Skeletal muscle cell (primary cell): ENCODE results near the gene ODAD2.
"Not testable (repeated sequence)": the region's sequence is repeated elsewhere in the genome, so short reads cannot be mapped to it uniquely, and the experiment has no call there.

ENCODE experiments used
- DNase-seq: peaks from one replicate; pipeline ENCODE4 v3.0.0-alpha.2; 2010; ENCODE audit warnings: low read depth
- H3K4me3 ChIP-seq: 2 replicates; pipeline ENCODE4 v1.5.1; 2011; ENCODE audit warnings: low read depth, mild to moderate bottlenecking, control low read depth, low read length, moderate library complexity

ODAD2 gene

DNA sequence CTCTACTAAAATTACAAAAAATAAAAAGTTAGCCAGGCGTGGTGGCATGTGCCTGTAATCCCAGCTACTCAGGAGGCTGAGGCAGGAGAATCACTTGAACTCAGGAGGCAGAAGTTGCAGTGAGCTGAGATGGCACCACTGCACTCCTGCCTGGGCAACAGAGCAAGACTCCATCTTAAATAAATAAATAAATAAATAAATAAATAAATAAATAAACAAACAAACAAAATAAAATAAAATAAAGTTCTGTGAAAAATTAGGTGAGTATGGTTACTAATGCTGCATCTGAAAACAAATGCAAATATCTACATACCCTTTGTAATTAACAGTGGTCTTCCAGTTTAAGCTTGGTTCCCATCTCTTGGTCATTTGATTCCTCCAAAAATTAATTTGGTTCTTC is 28.1 kb downstream of the ODAD2 start:
- not testable (repeated sequence) for DNase-seq, H3K4me3 ChIP-seq

GRCh38 chr10:27969931-27970330 is 28.9 kb downstream of the ODAD2 start:
- not testable (repeated sequence) for DNase-seq, H3K4me3 ChIP-seq

- DNase-seq = no peak
- H3K4me3 ChIP-seq = no peak overlapping the region
These were observed 39.7 kb downstream of the ODAD2 start for GRCh38 chr10:27959093-27959715.

DNA sequence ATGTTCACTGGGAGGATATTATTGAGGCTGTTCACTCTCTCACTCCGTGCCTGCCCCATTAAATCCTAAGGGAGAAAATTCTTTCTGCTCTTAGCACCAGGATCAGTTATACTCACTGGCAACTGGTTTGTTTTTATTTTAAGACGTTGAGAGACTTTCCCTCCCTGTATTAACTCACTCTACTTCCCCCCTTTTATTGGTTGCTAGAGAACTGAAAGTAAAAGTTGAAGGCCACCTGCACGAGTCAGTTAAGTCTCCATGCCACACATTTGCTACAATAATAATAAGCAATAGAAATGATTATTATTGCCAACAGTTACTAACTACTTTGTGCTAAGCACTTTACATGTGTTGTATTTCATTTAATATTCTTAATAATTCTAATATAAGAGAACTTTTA is 40.5 kb downstream of the ODAD2 start:
- not testable (repeated sequence) for DNase-seq, H3K4me3 ChIP-seq

- no peak overlapping the region for H3K4me3 ChIP-seq
- DNase-seq = no peak
These were observed 48.7 kb downstream of the ODAD2 start for GRCh38 chr10:27950242-27950564.

DNA sequence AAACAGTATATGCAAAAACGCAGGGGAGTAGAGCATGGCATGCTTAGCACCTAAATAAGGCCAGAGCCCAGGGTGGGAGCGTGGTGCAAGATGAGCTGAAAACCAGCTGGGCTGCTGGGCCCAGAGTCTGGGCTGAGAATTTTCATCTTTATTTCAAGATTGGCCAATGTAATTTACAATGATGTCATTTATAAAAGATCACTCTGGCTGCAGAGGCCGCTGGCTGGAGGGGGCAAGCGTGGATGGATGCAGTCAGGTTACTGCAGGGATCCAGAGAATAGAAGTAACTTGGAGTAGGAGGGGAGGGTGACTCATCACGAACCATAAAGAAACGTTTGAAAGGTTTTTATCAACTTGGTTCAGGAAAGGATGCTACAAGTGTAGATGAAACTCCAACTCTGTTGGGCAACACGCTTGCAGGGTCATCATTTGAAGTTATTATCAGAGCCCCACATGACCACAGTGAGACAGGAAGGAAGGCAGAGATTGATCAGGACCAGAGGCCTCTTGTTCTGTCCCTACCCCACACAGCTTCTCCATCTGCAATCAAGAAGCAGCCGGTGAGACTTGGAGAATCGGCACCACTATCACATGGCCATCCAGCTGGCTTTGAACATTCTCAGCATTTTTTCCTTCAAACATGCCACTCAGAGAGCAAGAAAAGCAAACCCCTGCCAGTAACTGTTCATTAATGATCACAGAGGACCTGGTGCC is 49.2 kb downstream of the ODAD2 start:
- no peak for DNase-seq
- H3K4me3 ChIP-seq = no peak overlapping the region

GRCh38 chr10:27948186-27948585 is 50.7 kb downstream of the ODAD2 start:
- H3K4me3 ChIP-seq = no peak overlapping the region
- DNase-seq = no peak

DNA sequence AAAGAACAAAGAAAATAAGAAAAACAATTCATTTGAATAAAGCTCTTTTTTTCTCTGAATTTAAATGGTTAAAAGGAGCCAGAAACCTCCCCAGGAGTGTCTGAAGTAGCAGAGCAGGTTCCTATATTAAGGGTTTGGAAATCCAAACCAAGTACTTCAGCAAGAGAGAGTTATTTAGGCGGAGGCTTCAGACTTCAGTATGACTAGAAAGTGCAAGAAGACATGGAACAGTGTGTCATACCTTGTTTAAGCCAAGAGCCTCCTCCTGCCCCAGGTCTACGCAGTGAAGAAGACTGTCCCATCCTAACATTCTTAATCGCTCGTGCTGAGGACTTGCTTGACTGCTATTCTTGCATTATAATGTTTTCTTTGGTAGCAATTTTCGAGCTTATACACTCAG is 51.3 kb downstream of the ODAD2 start:
- no peak overlapping the region for H3K4me3 ChIP-seq

DNA sequence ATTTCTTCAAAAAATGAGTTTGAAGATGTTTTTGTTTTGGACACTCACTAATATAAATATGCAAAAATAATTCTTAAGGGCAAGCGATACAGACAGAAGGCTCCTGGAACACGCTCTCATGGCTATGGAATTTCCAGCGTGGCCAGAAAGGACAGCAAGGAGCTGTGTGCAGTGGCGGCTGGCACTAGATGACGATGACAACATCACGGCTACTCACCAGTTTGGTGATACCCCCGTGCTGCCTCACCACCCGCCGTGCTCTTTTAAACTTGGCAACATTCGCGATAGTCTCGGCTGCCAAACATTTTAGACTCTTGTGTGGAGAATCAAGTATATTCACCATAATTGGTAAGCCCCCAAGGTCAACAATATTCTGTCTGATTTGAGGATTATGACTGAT is 54.9 kb downstream of the ODAD2 start:
- no peak for DNase-seq
- no peak overlapping the region for H3K4me3 ChIP-seq

More for the DNA sequence above, 51.3 kb downstream of the ODAD2 start:
- no peak for DNase-seq

- no peak for DNase-seq
- no peak overlapping the region for H3K4me3 ChIP-seq
These were observed 84.0 kb downstream of the ODAD2 start for GRCh38 chr10:27914888-27915287.

DNA sequence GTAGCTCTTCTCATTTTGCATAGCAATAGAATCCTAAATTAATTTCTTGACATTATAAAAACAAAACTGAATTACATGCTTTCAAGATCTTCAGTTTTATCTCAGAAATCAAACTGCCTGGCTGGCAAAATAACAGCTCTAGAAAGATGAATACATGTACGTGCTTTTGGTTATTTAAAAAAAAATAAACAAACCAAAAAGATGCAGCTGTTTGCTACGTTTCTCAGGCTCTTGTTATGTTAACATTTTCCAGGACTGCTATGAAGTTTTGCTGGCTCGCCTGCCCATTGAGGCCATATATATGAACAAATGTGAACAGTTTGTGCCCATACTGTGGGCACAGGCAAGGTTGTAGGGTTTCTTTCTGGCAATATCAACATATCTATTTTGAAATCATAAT is 86.6 kb downstream of the ODAD2 start:
- DNase-seq = no peak
- H3K4me3 ChIP-seq = no peak overlapping the region

GRCh38 chr10:27911539-27911938 is 87.3 kb downstream of the ODAD2 start:
- no peak overlapping the region for H3K4me3 ChIP-seq
- no peak for DNase-seq

DNA sequence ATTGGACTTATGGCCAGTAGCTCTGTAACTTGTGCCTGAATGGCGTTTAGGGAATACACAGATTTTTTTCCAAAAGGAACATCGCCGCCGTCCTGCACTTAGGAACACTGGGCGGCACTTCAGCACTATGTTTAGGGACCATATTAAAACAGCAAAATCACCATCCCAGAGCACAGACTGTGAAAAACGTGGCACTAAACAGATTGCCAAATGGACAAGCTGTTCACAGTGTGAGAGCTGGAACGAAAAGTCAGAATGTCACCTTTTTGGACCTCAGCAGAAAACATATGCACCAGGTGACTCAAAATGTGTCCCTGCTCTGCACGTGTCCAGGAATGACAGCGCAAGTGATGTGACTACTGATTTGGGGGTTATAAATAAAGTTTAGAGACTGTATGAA is 87.9 kb downstream of the ODAD2 start:
- no peak overlapping the region for H3K4me3 ChIP-seq
- no peak for DNase-seq

GRCh38 chr10:27908231-27908630 is 90.6 kb downstream of the ODAD2 start:
- no peak for DNase-seq
- no peak overlapping the region for H3K4me3 ChIP-seq

GRCh38 chr10:27899485-27899884 is 99.4 kb downstream of the ODAD2 start:
- not testable (repeated sequence) for DNase-seq, H3K4me3 ChIP-seq

DNA sequence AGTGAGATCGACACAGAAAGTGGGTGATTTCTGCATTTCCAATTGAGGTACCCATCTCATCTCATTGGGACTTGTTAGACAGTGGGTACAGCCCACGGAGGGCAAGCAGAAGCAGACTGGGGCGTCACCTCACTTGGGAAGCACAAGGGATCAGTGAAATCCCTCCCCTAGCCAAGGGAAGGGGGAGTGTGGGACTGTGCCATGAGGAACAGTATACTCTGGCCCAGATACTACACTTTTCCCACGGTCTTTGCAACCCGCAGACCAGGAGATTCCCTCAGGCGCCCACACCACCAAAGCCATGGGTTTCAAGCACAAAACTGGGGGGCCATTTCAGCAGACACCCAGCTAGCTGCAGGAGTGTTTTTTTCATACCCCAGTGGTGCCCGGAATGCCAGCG is 99.8 kb downstream of the ODAD2 start:
- no peak overlapping the region for H3K4me3 ChIP-seq
- DNase-seq = no peak

- no peak overlapping the region for H3K4me3 ChIP-seq
- DNase-seq = no peak
These were observed 105.4 kb downstream of the ODAD2 start for GRCh38 chr10:27893358-27893954.

GRCh38 chr10:27890971-27891370 is 107.9 kb downstream of the ODAD2 start:
- DNase-seq = no peak

GRCh38 chr10:27889518-27889917 is 109.4 kb downstream of the ODAD2 start:
- H3K4me3 ChIP-seq = no peak overlapping the region
- DNase-seq = no peak

More at GRCh38 chr10:27890971-27891370, 107.9 kb downstream of the ODAD2 start:
- H3K4me3 ChIP-seq = no peak overlapping the region

DNA sequence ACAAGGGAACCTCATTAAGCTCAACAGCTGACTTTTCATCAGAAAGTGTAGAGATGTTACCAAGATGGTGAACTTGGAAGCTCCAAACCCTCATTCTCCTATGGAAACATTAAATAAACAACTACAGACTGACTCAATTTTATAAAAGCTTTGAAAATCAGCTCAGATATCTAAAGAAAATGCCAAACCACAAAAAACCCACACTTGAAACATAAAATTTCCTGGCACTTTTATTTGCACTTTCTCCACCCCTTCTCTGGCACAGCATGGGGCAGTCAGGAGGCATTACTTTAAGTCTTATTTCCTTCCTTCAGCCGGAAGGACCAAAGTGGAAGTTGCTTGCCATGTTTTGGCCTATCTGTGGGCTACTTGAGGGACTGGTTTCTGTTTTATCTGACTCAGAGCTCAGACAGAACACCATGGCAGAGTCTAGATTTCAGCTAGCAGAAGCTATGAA is 114.7 kb downstream of the ODAD2 start:
- no peak overlapping the region for H3K4me3 ChIP-seq
- no peak for DNase-seq

DNA sequence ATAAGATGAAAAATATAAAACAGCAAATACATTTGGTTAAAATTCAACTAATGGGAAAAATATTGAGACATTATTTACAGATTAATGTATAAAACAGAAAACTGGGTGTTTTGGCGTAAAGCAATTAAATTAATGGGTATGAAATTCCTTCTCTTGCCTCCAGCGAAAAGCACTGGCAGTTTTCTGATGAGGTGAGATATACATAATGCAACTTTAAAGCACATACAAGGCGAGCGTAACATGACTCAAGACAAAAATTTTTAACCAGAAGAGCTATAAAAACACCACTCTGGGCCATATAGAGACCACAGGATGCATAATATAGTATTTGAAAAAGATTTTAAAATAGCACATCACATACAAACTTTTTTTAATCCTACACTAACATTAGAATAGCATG is 120.6 kb downstream of the ODAD2 start:
- no peak for DNase-seq
- H3K4me3 ChIP-seq = no peak overlapping the region
